A549 (cell line): ENCODE data around the gene RANBP2. TPM values are rescaled to one million over a fixed set of nuclear protein-coding genes. Genes with fewer than 3 reads are reported as not detected.
"Not testable (repeated sequence)": the region's sequence is repeated elsewhere in the genome, so short reads cannot be mapped to it uniquely, and the experiment has no call there.

Experiments used
- ATAC-seq, 2 experiments: fragments of 200-7000 bp in 1 of 2; fragments of >200 bp in 1 of 2; cut with Nextera tagmentation in 1 of 2; cut with Tn5 transposase in 1 of 2; 3 replicates each; pipeline versions ENCODE4 v1.8.0 to v1.9.1; 2018 to 2020; ENCODE audit warnings: mild to moderate bottlenecking in 1 of 2, moderate library complexity in 1 of 2
- CTCF ChIA-PET: fragments of 300-600 bp; sonication (Branson Sonifier 250); formaldehyde crosslinking; extraction: SDS; loops from one replicate; lab custom pipeline; 2021; ENCODE audit warnings: antibody characterized with exemption, inconsistent platforms; lab: Yijun Ruan, JAX
- POLR2A ChIA-PET: fragments of 350-600 bp; formaldehyde crosslinking; extraction: SDS; loops from one replicate; lab custom pipeline; 2021; ENCODE audit warnings: antibody characterized with exemption, inconsistent platforms; lab: Yijun Ruan, JAX
- DNase-seq, 2 experiments: peaks; one replicate each; pipeline versions ENCODE4 v3.0.0 to v3.0.0-alpha.2; 2011 to 2016; ENCODE audit warnings: low read depth in 1 of 2, low spot score in 1 of 2
- FAIRE-seq: peaks from 2 replicates; lab custom pipeline; 2011; peaks lifted over from hg19 to GRCh38; lab: Jason Lieb, UNC
- H3K27ac ChIP-seq, 2 experiments: fragments of >200 bp; sonication (Bioruptor Twin); formaldehyde crosslinking; 3 replicates each; pipeline ENCODE4 v1.5.1; 2016 to 2017
- H3K4me1 ChIP-seq: fragments of >200 bp; sonication (Bioruptor Twin); formaldehyde crosslinking; 3 replicates; pipeline ENCODE4 v1.6.1; 2016
- H3K4me2 ChIP-seq: fragments of >200 bp; sonication (Bioruptor Twin); formaldehyde crosslinking; 3 replicates; pipeline ENCODE4 v1.6.1; 2016
- H3K4me3 ChIP-seq: fragments of >200 bp; sonication (Bioruptor Twin); formaldehyde crosslinking; 3 replicates; pipeline ENCODE4 v1.5.1; 2016
- H3K9me3 ChIP-seq: fragments of >200 bp; sonication (Bioruptor Twin); formaldehyde crosslinking; 3 replicates; pipeline ENCODE4 v1.6.1; 2016
- JUN ChIP-seq, 2 experiments: fragments of >200 bp; sonication (Bioruptor Twin); formaldehyde crosslinking; IDR thresholded peaks; 2 replicates in 1 of 2; 3 replicates in 1 of 2; pipeline ENCODE4 v1.6.1; 2016 to 2017
- KDM1A ChIP-seq: fragments of 200-600 bp; sonication (generic); IDR thresholded peaks from 2 replicates; pipeline ENCODE4 v1.6.1; 2016; ENCODE audit warnings: low read depth, mild to moderate bottlenecking
- REST ChIP-seq: fragments of 200-600 bp; sonication (generic); IDR thresholded peaks from 2 replicates; pipeline ENCODE4 v1.6.1; 2016; ENCODE audit warnings: antibody characterized with exemption, mild to moderate bottlenecking, moderate library complexity
- WGBS: methylation state at CpG from one replicate; pipeline ENCODE4 v1.1.6; 2017; ENCODE audit errors: missing lambda C conversion rate; 5-methylcytosine and 5-hydroxymethylcytosine counted together
- polyA plus RNA-seq, 4 experiments: library from polyadenylated mRNA; depleted of rRNA in 3 of 4; stranded (reverse); fragments of >200 nt; fragmentation: RNase III in 1 of 4; extraction: RNeasy Plus Mini Kit Qiagen cat#74134 plus additional on column Dnase treatment in 1 of 4; gene quantifications; 2 replicates in 3 of 4; 3 replicates in 1 of 4; pipeline ENCODE4 v1.2.3, GENCODE V29; 2011 to 2017

Gene RANBP2
- polyA plus RNA-seq, 2 of the 4 experiments (the other 2 are of a cell fraction): 16.5 to 30.9 TPM

- TF ChIP-seq REST (peak; percentile 28; the same call in 1 of the 2 replicates), JUN (IDR thresholded peaks at IDR 0.05) (peak; percentile 84 to 92; a peak in 4 of 5 replicates), KDM1A (no peak)
Observed at GRCh38 chr2:108719149-108720044, at the start of gene RANBP2 (continued).

- DNase-seq, H3K4me3 ChIP-seq, POLR2A ChIA-PET, H3K4me1 ChIP-seq, H3K27ac ChIP-seq, FAIRE-seq, ATAC-seq, CTCF ChIA-PET, H3K4me2 ChIP-seq, H3K9me3 ChIP-seq: not testable (repeated sequence)
- WGBS: 31% methylated on average over 1 of the region's 1 CpG
Observed at GRCh38 chr2:108670282-108670681, 49.0 kb upstream of the RANBP2 start.

GRCh38 chr2:108672200-108672805 lies 47.0 kb upstream of the RANBP2 start:
- DNase-seq, H3K9me3 ChIP-seq, H3K27ac ChIP-seq, FAIRE-seq, ATAC-seq, POLR2A ChIA-PET, H3K4me3 ChIP-seq, H3K4me1 ChIP-seq, H3K4me2 ChIP-seq: not testable (repeated sequence)
- WGBS: 93% methylated on average over 2 of the region's 6 CpGs
- CTCF ChIA-PET: interaction anchor here (0.7 kb wide), 1 partner anchor 31 kb away, joined by 3 read pairs; no protein-coding TSS in a partner anchor

GRCh38 chr2:108676522-108676921 lies 42.8 kb upstream of the RANBP2 start:
- POLR2A ChIA-PET, ATAC-seq, FAIRE-seq: not testable (repeated sequence)

GRCh38 chr2:108677239-108677744 lies 42.0 kb upstream of the RANBP2 start:
- H3K27ac ChIP-seq, CTCF ChIA-PET, H3K4me2 ChIP-seq, ATAC-seq, H3K4me1 ChIP-seq, H3K4me3 ChIP-seq, POLR2A ChIA-PET, FAIRE-seq, H3K9me3 ChIP-seq, DNase-seq: not testable (repeated sequence)
- 94% methylated on average over 4 of the region's 4 CpGs for WGBS

More at GRCh38 chr2:108676522-108676921, 42.8 kb upstream of the RANBP2 start:
- H3K9me3 ChIP-seq, CTCF ChIA-PET, H3K4me1 ChIP-seq, H3K4me2 ChIP-seq, H3K27ac ChIP-seq, H3K4me3 ChIP-seq, DNase-seq: not testable (repeated sequence)
- 100% methylated on average over 1 of the region's 1 CpG for WGBS

- H3K4me1 ChIP-seq, H3K4me3 ChIP-seq, H3K4me2 ChIP-seq, FAIRE-seq, ATAC-seq, POLR2A ChIA-PET, H3K27ac ChIP-seq, CTCF ChIA-PET, H3K9me3 ChIP-seq, DNase-seq: not testable (repeated sequence)
- WGBS: 79% methylated on average over 4 of the region's 4 CpGs
Observed at GRCh38 chr2:108678198-108678651, 41.1 kb upstream of the RANBP2 start.

GRCh38 chr2:108680805-108681204 lies 38.5 kb upstream of the RANBP2 start:
- H3K9me3 ChIP-seq, CTCF ChIA-PET, H3K4me3 ChIP-seq, H3K4me1 ChIP-seq, ATAC-seq, POLR2A ChIA-PET, H3K27ac ChIP-seq, FAIRE-seq, H3K4me2 ChIP-seq, DNase-seq: not testable (repeated sequence)
- 77% methylated on average over 2 of the region's 2 CpGs for WGBS

GRCh38 chr2:108688818-108689756 lies 30.2 kb upstream of the RANBP2 start:
- POLR2A ChIA-PET, H3K4me3 ChIP-seq, FAIRE-seq: not testable (repeated sequence)

More at GRCh38 chr2:108688818-108689756, 30.2 kb upstream of the RANBP2 start:
- WGBS: 65% methylated on average over 5 of the region's 15 CpGs
- ATAC-seq: peak; percentile 68 to 70
- H3K4me2 ChIP-seq, H3K9me3 ChIP-seq, H3K4me1 ChIP-seq, DNase-seq, H3K27ac ChIP-seq, CTCF ChIA-PET: not testable (repeated sequence)
